Parathyroid adenoma (tissue), 2 donors: ENCODE data around the gene SRPK3.
A peak's percentile ranks its signal among the peaks of the same experiment; 100 is the strongest.

Experiments
- H2AFZ ChIP-seq: fragments of 300-600 bp; sonication (generic); one replicate; pipeline ENCODE4 v1.7.0; 2017; ENCODE audit warnings: antibody characterized with exemption, mild to moderate bottlenecking
- H3K27ac ChIP-seq: fragments of 300-600 bp; sonication (generic); one replicate; pipeline ENCODE4 v1.7.0; 2017
- H3K27me3 ChIP-seq: fragments of 300-600 bp; sonication (generic); one replicate; pipeline ENCODE4 v1.7.0; 2017; ENCODE audit warnings: low read length; ENCODE audit not compliant: control insufficient read depth, insufficient read depth
- H3K36me3 ChIP-seq: fragments of 300-600 bp; sonication (generic); one replicate; pipeline ENCODE4 v1.7.0; 2017; ENCODE audit warnings: low read length; ENCODE audit not compliant: control insufficient read depth, insufficient read depth
- H3K4me1 ChIP-seq: fragments of 300-600 bp; sonication (generic); one replicate; pipeline ENCODE4 v1.7.0; 2017; ENCODE audit warnings: control low read depth
- H3K4me2 ChIP-seq: fragments of 300-600 bp; sonication (generic); one replicate; pipeline ENCODE4 v1.7.0; 2017; ENCODE audit warnings: low read length
- H3K4me3 ChIP-seq: fragments of 300-600 bp; sonication (generic); one replicate; pipeline ENCODE4 v1.7.0; 2017; ENCODE audit warnings: low read depth, low read length
- H3K79me2 ChIP-seq: fragments of 300-600 bp; sonication (generic); one replicate; pipeline ENCODE4 v1.7.0; 2017; ENCODE audit warnings: control low read depth
- H3K9ac ChIP-seq: fragments of 300-600 bp; sonication (generic); one replicate; pipeline ENCODE4 v1.7.0; 2017; ENCODE audit warnings: mild to moderate bottlenecking
- H3K9me3 ChIP-seq: fragments of 300-600 bp; sonication (generic); one replicate; pipeline ENCODE4 v1.7.0; 2017; ENCODE audit warnings: low read length; ENCODE audit not compliant: control insufficient read depth
- TF ChIP-seq, protein P1 (sequence below): fragments of 300-600 bp; sonication (generic); IDR thresholded peaks from one replicate; pipeline ENCODE4 v1.7.0; 2017; ENCODE audit warnings: antibody characterized with exemption, mild to moderate bottlenecking
- donor health status: primary hyperparathyroidism.

Gene SRPK3

DNA sequence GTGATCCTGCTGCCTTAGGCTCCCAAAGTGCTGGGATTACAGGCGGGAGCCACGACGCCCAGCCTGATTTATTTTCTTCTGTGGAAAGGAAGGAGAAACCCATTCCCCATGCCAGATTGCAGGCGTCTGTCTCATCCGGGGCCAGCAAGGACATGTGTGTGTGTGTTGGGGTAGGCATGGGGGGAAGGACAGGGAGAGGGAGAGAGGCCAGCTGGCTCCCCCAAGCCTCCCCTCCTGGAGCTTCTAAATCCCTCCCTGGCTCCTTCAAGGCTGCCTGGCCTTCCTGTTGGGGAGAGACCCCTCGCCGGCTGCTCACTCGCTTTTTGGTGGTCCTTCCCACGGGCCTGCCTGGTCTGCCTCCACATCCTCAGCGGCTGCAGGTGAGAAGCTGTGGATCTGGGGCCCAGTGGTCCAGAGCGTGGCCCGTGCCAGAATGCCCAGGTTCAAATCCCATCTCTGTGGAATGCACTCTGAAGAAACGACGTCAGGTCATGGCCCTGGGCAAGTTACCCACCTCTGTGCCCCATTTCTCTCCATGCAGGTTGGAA, 18.1 kb upstream of the SRPK3 start:
- no peaks in the 10 kb centered on the region for H3K4me1 ChIP-seq
- H3K9ac ChIP-seq = no peak overlapping the region
- H3K79me2 ChIP-seq = no peaks in the 10 kb centered on the region
- TF ChIP-seq, protein P1, sequence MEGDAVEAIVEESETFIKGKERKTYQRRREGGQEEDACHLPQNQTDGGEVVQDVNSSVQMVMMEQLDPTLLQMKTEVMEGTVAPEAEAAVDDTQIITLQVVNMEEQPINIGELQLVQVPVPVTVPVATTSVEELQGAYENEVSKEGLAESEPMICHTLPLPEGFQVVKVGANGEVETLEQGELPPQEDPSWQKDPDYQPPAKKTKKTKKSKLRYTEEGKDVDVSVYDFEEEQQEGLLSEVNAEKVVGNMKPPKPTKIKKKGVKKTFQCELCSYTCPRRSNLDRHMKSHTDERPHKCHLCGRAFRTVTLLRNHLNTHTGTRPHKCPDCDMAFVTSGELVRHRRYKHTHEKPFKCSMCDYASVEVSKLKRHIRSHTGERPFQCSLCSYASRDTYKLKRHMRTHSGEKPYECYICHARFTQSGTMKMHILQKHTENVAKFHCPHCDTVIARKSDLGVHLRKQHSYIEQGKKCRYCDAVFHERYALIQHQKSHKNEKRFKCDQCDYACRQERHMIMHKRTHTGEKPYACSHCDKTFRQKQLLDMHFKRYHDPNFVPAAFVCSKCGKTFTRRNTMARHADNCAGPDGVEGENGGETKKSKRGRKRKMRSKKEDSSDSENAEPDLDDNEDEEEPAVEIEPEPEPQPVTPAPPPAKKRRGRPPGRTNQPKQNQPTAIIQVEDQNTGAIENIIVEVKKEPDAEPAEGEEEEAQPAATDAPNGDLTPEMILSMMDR = no peak
- no peak overlapping the region for H3K4me2 ChIP-seq
- no peaks in the 10 kb centered on the region for H3K27me3 ChIP-seq
- H3K36me3 ChIP-seq = no peaks in the 10 kb centered on the region
- H3K9me3 ChIP-seq = no peaks in the 10 kb centered on the region
- H3K27ac ChIP-seq = no peak overlapping the region
- H3K4me3 ChIP-seq = no peak overlapping the region
- no peak overlapping the region for H2AFZ ChIP-seq

DNA sequence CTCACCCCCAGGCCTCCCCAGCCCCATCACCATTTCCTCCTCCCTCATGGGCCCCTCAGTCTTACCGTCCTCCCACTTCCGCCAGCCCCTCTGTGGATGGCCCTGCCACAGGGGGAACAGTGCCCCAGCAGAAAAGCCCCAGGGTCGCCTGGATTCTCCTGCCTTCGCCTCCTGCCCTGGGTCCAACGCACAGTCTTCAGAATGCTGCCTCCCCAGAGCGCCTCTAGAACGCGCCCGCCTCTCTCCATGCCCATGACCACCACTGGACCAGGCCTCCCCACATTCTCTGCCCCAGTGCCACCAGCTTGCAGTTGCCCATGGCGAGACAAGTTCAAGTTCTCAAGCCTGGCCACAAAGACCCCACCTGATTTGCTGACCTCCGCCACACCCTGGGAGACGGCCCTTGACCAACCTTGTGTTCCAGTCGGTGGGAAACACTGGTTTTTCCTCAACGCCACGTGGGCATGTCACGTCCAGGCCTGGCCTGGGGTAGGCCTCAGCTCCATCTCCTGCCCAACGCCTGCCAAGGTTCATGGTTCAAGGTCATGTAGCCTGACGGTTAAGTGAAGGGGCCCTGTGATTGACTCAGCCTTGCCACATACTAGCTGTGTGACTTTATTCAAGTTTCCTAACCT, 17.4 kb upstream of the SRPK3 start:
- no peaks in the 10 kb centered on the region for H3K27me3 ChIP-seq
- no peak overlapping the region for H2AFZ ChIP-seq
- H3K4me1 ChIP-seq = no peaks in the 10 kb centered on the region
- H3K27ac ChIP-seq = no peak overlapping the region
- no peaks in the 10 kb centered on the region for H3K79me2 ChIP-seq
- no peak overlapping the region for H3K4me3 ChIP-seq
- no peak overlapping the region for H3K4me2 ChIP-seq
- H3K9me3 ChIP-seq = no peaks in the 10 kb centered on the region
- no peaks in the 10 kb centered on the region for H3K36me3 ChIP-seq
- TF ChIP-seq, protein P1 = no peak
- no peak overlapping the region for H3K9ac ChIP-seq

DNA sequence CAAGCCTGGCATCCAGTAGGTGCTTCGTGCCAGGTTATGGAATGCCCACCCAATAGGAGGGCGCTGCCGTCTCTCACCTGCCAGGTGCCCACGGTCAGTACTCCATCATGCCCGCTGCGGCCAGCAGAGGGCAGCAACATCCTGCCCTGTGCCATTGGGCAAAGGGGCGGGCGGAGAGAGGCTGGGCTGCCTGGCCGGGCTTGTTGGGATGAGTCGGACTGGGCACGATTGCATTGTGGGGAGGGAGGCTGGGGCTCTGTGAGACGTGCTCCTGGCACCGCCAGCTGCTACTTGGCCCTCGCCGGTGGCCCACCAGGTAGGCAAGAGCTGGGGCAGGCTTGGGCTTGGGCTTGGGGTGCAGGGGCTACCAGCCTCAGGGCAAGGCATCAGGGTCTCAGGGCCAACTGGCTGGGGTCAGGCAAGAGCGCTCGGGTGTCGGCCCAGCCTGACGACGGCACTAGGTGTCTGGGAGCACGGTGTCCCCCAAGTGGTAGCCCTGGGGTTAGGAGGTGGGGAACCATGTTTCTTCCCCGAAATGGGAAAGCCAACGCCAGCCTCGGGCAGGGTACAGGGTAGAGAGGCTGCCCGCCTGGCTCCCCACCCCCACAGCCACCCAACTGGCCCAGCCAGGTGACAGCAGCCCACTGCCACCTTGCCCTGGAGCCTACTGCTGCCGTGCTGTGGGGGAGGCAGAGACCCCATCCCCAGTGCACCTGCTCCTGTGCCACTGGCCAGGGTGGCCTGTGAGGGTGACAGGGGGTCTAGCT, 16.7 kb upstream of the SRPK3 start, which contains the start of gene PLXNB3:
Gene PLXNB3, plus strand, starts transcription at position 261 of the 767 bp plus-strand sequence. CDS start 1,287 bp downstream, outside the sequence.
- Histone ChIP-seq H3K36me3 (no peaks in the 10 kb centered on the region), H3K4me3 (no peak within 1 kb of the TSS), H2AFZ (no peak within 1 kb of the TSS), H3K79me2 (no peaks in the 10 kb centered on the region), H3K9ac (no peak within 1 kb of the TSS), H3K27ac (no peak within 1 kb of the TSS), H3K27me3 (no peaks in the 10 kb centered on the region), H3K4me1 (no peaks in the 10 kb centered on the region), H3K4me2 (no peak within 1 kb of the TSS), H3K9me3 (no peaks in the 10 kb centered on the region)
- TF ChIP-seq, protein P1 = peak; percentile 86

DNA sequence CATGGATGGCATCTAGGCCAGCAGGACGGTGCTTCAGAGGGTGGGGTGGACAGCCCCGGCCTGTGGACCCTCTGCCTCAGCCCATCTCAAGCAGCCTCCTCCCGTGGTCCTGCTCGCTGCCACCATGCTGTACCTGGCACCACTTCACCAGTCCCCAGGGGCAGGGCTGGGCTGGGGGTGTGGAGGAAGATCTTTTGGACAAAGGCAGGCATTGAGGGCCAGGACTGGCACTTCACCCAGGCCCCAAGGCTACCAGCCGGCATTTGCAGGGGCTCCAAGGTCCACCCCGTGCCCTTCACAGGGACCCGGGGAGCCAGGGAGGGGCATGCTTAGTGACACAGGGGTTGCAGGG, 16.1 kb upstream of the SRPK3 start:
- Histone ChIP-seq H2AFZ (no peak overlapping the region), H3K9me3 (no peaks in the 10 kb centered on the region), H3K79me2 (no peaks in the 10 kb centered on the region), H3K4me1 (no peaks in the 10 kb centered on the region), H3K27me3 (no peaks in the 10 kb centered on the region), H3K4me3 (no peak overlapping the region), H3K4me2 (no peak overlapping the region), H3K9ac (no peak overlapping the region), H3K36me3 (no peaks in the 10 kb centered on the region), H3K27ac (no peak overlapping the region)
- TF ChIP-seq, protein P1 = no peak
